ENCODE results near the gene KSR2. TPM values are rescaled to one million over a fixed set of nuclear protein-coding genes. Genes with fewer than 3 reads are reported as not detected.

The KSR2 gene
- total RNA-seq, 1 experiment from 2014 or later = not detected

DNA sequence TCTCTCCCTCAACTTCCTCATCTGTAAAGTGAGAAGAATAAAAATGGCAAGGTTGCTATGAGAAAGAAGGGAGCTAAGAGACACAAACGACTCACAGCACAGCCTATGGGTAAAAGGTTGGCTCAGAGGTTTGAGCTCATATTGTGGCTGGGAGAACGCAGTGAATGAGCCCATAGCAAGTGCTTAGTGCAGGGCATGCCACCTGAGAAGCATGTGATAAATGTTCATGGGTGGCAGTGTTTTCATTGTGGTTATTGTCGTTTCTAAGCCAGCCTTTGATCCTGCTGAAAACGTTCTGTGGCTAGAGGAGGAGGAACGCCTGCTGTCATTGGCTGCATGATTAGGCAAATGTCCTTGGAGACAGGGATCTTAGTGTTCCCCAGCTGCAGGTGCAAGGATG lies 150.4 kb downstream of the KSR2 start:
- TF ChIP-seq, protein P1, sequence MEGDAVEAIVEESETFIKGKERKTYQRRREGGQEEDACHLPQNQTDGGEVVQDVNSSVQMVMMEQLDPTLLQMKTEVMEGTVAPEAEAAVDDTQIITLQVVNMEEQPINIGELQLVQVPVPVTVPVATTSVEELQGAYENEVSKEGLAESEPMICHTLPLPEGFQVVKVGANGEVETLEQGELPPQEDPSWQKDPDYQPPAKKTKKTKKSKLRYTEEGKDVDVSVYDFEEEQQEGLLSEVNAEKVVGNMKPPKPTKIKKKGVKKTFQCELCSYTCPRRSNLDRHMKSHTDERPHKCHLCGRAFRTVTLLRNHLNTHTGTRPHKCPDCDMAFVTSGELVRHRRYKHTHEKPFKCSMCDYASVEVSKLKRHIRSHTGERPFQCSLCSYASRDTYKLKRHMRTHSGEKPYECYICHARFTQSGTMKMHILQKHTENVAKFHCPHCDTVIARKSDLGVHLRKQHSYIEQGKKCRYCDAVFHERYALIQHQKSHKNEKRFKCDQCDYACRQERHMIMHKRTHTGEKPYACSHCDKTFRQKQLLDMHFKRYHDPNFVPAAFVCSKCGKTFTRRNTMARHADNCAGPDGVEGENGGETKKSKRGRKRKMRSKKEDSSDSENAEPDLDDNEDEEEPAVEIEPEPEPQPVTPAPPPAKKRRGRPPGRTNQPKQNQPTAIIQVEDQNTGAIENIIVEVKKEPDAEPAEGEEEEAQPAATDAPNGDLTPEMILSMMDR (conservative IDR thresholded peaks at IDR 0.05; ENCODE audit: low read depth, low read length) = no peak
- POLR2A ChIA-PET (ENCODE audit: low non-redundant PET) = interaction anchor here (0.6 kb wide), 1 partner anchor 805 kb away, joined by 6 read pairs; no protein-coding TSS in a partner anchor

DNA sequence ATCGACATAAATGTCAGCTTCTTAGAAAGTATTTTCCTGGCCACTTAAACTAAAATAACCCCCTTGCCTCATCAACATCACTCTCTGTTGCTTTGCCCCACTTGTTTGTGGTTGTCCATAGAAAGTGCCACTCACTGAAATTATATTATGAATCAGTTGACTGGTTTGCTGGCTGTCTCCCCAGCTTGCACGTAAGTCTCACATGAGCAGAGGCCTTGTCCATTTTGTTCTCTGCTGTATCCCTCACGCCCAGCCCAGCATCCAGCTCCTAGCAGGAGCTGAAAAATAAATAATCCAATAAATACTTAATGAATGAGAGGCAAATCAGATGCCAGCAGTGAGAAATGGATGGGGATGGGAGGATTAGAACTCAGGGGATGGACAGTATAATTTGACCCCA lies 159.3 kb downstream of the KSR2 start:
- CTCF ChIA-PET = no interaction called here
- no peak overlapping the region for H3K4me3 ChIP-seq (ENCODE audit: low read depth, low read length, poor library complexity, severe bottlenecking)
- H3K27ac ChIP-seq (ENCODE audit: low read depth, low read length, poor library complexity, severe bottlenecking) = no peak overlapping the region
- no TSS peak for BruUV-seq (replicated peaks)
- POLR2A ChIA-PET (ENCODE audit: low non-redundant PET) = no interaction called here
- intact Hi-C loops (cut with micrococcal nuclease; ENCODE audit: unreplicated experiment) = no loop called here
- TF ChIP-seq, protein P1 (conservative IDR thresholded peaks at IDR 0.05; ENCODE audit: low read depth, low read length) = no peak
- no peak for TF ChIP-seq EZH2 (IDR thresholded peaks at IDR 0.05; ENCODE audit: borderline replicate concordance, low read depth, low read length, poor library complexity, severe bottlenecking)
- no peak for DNase-seq (ENCODE audit: low spot score)
- no peaks in the 10 kb centered on the region for H3K9me3 ChIP-seq (ENCODE audit: low read depth, low read length, poor library complexity, severe bottlenecking)
- H3K27me3 ChIP-seq (replicated peaks; ENCODE audit: insufficient read depth, low read depth, low read length, poor library complexity) = peaks cover 51% of the 10 kb centered on the region
- H3K4me1 ChIP-seq (ENCODE audit: insufficient read depth, low read length, poor library complexity, severe bottlenecking) = no peaks in the 10 kb centered on the region
- H3K36me3 ChIP-seq (ENCODE audit: insufficient read depth, low read length, poor library complexity, severe bottlenecking) = no peaks in the 10 kb centered on the region

More for the DNA sequence above, 150.4 kb downstream of the KSR2 start:
- no TSS peak for BruUV-seq (replicated peaks)
- CTCF ChIA-PET = interaction anchor here (0.5 kb wide), 1 partner anchor 17 kb away, joined by 3 read pairs; no protein-coding TSS in a partner anchor
- H3K9me3 ChIP-seq (ENCODE audit: low read depth, low read length, poor library complexity, severe bottlenecking) = no peaks in the 10 kb centered on the region
- H3K36me3 ChIP-seq (ENCODE audit: insufficient read depth, low read length, poor library complexity, severe bottlenecking) = no peaks in the 10 kb centered on the region
- intact Hi-C loops (cut with micrococcal nuclease; ENCODE audit: unreplicated experiment) = no loop called here
- no peak overlapping the region for H3K4me3 ChIP-seq (ENCODE audit: low read depth, low read length, poor library complexity, severe bottlenecking)
- H3K27me3 ChIP-seq (replicated peaks; ENCODE audit: insufficient read depth, low read depth, low read length, poor library complexity) = peaks cover 42% of the 10 kb centered on the region
- no peaks in the 10 kb centered on the region for H3K4me1 ChIP-seq (ENCODE audit: insufficient read depth, low read length, poor library complexity, severe bottlenecking)
- no peak for DNase-seq (ENCODE audit: low spot score)
- no peak overlapping the region for H3K27ac ChIP-seq (ENCODE audit: low read depth, low read length, poor library complexity, severe bottlenecking)

DNA sequence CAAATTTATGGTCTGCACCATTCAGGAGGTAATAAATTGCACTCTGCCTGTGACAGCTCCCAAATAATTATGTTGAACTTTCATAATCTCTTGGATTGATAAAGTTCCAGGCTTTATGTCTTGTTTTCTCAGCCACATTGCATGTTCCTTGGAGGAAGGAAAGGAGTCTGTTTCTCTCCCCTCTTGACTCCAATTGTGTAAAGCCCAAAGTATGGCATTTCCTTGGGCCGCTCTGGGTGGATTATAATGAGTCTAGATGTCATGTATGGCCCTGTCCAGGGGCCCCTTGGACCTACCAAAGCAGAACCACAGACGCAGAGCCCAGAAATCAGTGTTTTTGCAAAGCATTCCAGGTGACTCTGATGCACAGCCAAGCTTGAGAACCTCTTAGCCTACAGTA lies 160.8 kb downstream of the KSR2 start:
- Histone ChIP-seq H3K4me1 (ENCODE audit: insufficient read depth, low read length, poor library complexity, severe bottlenecking) (no peaks in the 10 kb centered on the region), H3K4me3 (ENCODE audit: low read depth, low read length, poor library complexity, severe bottlenecking) (no peak overlapping the region), H3K9me3 (ENCODE audit: low read depth, low read length, poor library complexity, severe bottlenecking) (no peaks in the 10 kb centered on the region), H3K27ac (ENCODE audit: low read depth, low read length, poor library complexity, severe bottlenecking) (no peak overlapping the region), H3K36me3 (ENCODE audit: insufficient read depth, low read length, poor library complexity, severe bottlenecking) (no peaks in the 10 kb centered on the region), H3K27me3 (replicated peaks; ENCODE audit: insufficient read depth, low read depth, low read length, poor library complexity) (peaks cover 46% of the 10 kb centered on the region)
- no peak for TF ChIP-seq EZH2 (IDR thresholded peaks at IDR 0.05; ENCODE audit: borderline replicate concordance, low read depth, low read length, poor library complexity, severe bottlenecking)
- DNase-seq (ENCODE audit: low spot score) = no peak
- CTCF ChIA-PET = no interaction called here
- POLR2A ChIA-PET (ENCODE audit: low non-redundant PET) = no interaction called here
- no TSS peak for BruUV-seq (replicated peaks)
- intact Hi-C loops (cut with micrococcal nuclease; ENCODE audit: unreplicated experiment) = no loop called here

DNA sequence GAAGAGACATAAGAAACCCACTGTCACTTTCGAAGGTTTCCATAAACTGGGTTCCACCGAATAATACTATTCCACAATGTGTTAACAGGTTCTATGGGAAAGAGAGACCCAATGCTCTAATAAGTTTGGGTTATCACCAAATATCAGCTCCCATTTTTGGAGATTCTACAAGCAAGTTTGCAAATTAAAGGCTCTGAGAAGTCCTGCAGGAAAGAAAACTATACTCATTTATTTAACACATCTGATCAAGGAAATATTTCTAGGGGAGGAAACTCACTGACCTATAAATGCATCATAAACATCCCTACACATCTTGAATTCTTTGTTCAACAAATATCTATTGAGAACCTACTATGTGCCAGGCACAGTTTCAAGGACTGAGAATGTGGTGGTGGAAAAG lies 161.4 kb downstream of the KSR2 start:
- H3K36me3 ChIP-seq (ENCODE audit: insufficient read depth, low read length, poor library complexity, severe bottlenecking) = no peaks in the 10 kb centered on the region
- TF ChIP-seq, protein P1 (conservative IDR thresholded peaks at IDR 0.05; ENCODE audit: low read depth, low read length) = no peak
- TF ChIP-seq EZH2 (IDR thresholded peaks at IDR 0.05; ENCODE audit: borderline replicate concordance, low read depth, low read length, poor library complexity, severe bottlenecking) = no peak
- DNase-seq (ENCODE audit: low spot score) = no peak
- H3K9me3 ChIP-seq (ENCODE audit: low read depth, low read length, poor library complexity, severe bottlenecking) = no peaks in the 10 kb centered on the region
- intact Hi-C loops (cut with micrococcal nuclease; ENCODE audit: unreplicated experiment) = no loop called here
- BruUV-seq (replicated peaks) = no TSS peak
- no peak overlapping the region for H3K27ac ChIP-seq (ENCODE audit: low read depth, low read length, poor library complexity, severe bottlenecking)
- peaks cover 44% of the 10 kb centered on the region for H3K27me3 ChIP-seq (replicated peaks; ENCODE audit: insufficient read depth, low read depth, low read length, poor library complexity)
- POLR2A ChIA-PET (ENCODE audit: low non-redundant PET) = no interaction called here
- H3K4me3 ChIP-seq (ENCODE audit: low read depth, low read length, poor library complexity, severe bottlenecking) = no peak overlapping the region
- H3K4me1 ChIP-seq (ENCODE audit: insufficient read depth, low read length, poor library complexity, severe bottlenecking) = no peaks in the 10 kb centered on the region
- CTCF ChIA-PET = no interaction called here

Measured in A673 (cell line).